Bronchial epithelial cell (primary cell): ENCODE results near the gene WDR4. TPM values are rescaled to one million over a fixed set of nuclear protein-coding genes. Genes with fewer than 3 reads are reported as not detected.
A peak's percentile ranks its signal among the peaks of the same experiment; 100 is the strongest.
"Not testable (repeated sequence)": the region's sequence is repeated elsewhere in the genome, so short reads cannot be mapped to it uniquely, and the experiment has no call there.

ENCODE experiments used
- DNase-seq: peaks from one replicate; pipeline ENCODE4 v3.0.0-alpha.2; 2010; ENCODE audit warnings: low read depth
- FAIRE-seq: peaks from 2 replicates; lab custom pipeline; 2011; peaks lifted over from hg19 to GRCh38; lab: Jason Lieb, UNC
- H3K27me3 ChIP-seq: 2 replicates; pipeline ENCODE4 v1.5.1; 2011; ENCODE audit warnings: low read length; ENCODE audit not compliant: control insufficient read depth, insufficient read depth
- H3K36me3 ChIP-seq: 2 replicates; pipeline ENCODE4 v1.5.1; 2011; ENCODE audit warnings: low read length; ENCODE audit not compliant: control insufficient read depth, insufficient read depth
- H3K4me3 ChIP-seq: 2 replicates; pipeline ENCODE4 v1.5.1; 2011; ENCODE audit warnings: mild to moderate bottlenecking, low read depth, low read length, control low read depth
- total RNA-seq: library from RNA; depleted of rRNA; stranded (reverse); fragments of >200 nt; gene quantifications from 2 replicates; pipeline ENCODE4 v1.2.1, GENCODE V29; 2014
- TF ChIP-seq, protein P1 (sequence below): IDR thresholded peaks from 2 replicates; pipeline ENCODE4 v1.5.1; 2011; ENCODE audit warnings: mild to moderate bottlenecking, moderate library complexity, low read length, control low read depth, inconsistent platforms; ENCODE audit not compliant: insufficient read depth, severe bottlenecking

WDR4 gene
- total RNA-seq, 1 donor from 2014 or later: 28.4 TPM

DNA sequence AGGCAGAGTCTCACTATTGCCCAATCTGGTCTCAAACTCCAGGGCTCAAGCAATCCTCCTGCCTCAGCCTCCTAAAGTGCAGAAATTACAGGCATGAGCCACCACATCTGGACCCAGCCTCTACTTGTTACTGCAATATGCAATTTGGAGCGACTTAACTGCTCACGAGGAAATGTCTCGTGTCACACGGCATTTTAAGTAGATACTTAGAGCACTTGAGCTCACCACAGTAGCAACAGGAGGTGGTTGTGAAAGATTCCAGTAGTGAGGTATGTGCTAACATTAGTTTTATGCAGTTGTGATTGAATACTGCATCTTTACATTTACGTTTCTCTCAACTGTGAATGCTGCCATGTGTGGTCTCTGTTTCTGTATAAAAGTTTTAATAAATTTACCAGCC lies 8.0 kb upstream of the WDR4 start:
- Histone ChIP-seq H3K27me3 (no peaks in the 10 kb centered on the region), H3K36me3 (no peaks in the 10 kb centered on the region), H3K4me3 (no peak overlapping the region)
- TF ChIP-seq, protein P1, sequence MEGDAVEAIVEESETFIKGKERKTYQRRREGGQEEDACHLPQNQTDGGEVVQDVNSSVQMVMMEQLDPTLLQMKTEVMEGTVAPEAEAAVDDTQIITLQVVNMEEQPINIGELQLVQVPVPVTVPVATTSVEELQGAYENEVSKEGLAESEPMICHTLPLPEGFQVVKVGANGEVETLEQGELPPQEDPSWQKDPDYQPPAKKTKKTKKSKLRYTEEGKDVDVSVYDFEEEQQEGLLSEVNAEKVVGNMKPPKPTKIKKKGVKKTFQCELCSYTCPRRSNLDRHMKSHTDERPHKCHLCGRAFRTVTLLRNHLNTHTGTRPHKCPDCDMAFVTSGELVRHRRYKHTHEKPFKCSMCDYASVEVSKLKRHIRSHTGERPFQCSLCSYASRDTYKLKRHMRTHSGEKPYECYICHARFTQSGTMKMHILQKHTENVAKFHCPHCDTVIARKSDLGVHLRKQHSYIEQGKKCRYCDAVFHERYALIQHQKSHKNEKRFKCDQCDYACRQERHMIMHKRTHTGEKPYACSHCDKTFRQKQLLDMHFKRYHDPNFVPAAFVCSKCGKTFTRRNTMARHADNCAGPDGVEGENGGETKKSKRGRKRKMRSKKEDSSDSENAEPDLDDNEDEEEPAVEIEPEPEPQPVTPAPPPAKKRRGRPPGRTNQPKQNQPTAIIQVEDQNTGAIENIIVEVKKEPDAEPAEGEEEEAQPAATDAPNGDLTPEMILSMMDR: no peak
- DNase-seq: no peak
- no peak for FAIRE-seq

DNA sequence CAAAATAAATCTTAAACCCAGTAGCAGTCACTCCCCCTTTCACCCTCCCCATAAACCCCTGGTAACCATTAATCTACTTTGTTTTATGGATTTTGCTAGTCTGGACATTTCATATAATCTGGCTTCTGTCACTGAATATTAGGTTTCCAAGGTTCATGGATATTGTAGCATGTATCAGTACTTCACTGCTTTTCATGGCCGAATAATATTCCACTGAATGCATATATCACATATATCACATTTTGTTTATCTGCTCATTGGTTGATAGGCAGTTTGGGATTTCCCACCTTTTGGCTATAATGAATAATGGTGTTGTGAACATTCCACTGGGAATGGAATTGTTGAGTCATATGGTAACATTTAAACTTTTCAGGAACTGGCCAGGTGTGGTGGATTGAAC lies 4.6 kb upstream of the WDR4 start:
- Histone ChIP-seq H3K36me3 (no peaks in the 10 kb centered on the region), H3K4me3 (no peak overlapping the region), H3K27me3 (no peaks in the 10 kb centered on the region)
- TF ChIP-seq, protein P1: no peak
- DNase-seq (peak; percentile 24), FAIRE-seq (no peak)

DNA sequence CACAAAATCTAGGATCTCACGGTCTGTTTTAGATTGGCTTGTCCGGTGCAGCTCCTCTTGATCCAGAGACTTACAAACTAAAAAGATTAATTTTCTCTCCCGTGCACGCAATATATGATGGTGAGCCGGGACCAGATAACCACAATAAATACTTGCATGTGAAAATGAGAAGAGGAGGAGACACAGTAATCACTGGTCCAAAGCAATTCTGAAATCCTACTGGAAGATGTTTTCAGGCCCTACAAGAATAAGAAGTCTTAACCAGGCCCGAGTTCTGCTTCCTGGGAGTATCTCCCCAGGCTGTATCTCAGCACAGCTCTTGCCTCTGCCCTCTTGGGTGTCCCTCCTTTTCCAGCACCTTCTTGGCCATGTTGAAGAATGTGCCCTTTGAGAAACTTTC lies 1.0 kb upstream of the WDR4 start:
- peaks cover 3% of the 10 kb centered on the region for H3K36me3 ChIP-seq
- FAIRE-seq (no peak), DNase-seq (no peak)
- TF ChIP-seq, protein P1: no peak
- no peak overlapping the region for H3K4me3 ChIP-seq
- no peaks in the 10 kb centered on the region for H3K27me3 ChIP-seq

DNA sequence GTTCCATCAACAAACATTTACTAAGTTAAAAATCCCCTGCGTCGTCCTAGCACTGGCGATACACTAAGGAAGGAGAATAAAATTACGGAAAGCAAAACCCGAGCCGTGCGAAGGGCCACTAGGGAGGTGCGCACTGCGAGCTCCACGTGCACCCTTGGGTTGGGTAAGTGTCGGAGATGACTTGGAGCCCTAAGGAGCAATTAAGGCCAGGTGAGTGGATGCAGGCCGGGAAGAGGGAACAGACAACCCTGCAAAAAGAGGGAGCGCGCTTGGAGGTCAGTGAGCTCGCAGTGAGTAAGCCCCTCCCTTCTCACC lies 704 bp downstream of the WDR4 start:
- TF ChIP-seq, protein P1: no peak
- no peak for FAIRE-seq
- DNase-seq: no peak

DNA sequence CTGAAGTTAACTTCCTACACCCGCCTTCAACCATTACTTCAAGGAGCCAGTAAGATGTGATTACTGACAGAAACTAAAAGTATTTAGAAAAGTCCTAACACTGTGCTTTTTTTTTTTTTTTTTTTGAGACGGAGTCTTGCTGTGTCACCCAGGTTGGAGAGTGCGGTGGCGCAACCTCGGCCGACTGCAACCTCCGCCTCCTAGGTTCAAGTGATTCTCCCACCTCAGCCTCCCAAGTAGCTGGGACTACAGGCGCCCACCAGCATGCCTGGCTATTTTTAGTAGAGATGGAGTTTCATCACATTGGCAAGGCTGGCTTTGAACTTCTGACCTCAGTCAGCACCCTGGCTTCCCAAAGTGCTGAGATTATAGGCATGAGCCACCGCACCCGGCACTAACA lies 3.5 kb downstream of the WDR4 start:
- not testable (repeated sequence) for DNase-seq, H3K4me3 ChIP-seq, H3K27me3 ChIP-seq, FAIRE-seq
- H3K36me3 ChIP-seq: peaks cover 20% of the 10 kb centered on the region

More for the DNA sequence above, 704 bp downstream of the WDR4 start:
- no peaks in the 10 kb centered on the region for H3K27me3 ChIP-seq
- peak overlapping the region; percentile 93 for H3K4me3 ChIP-seq
- peaks cover 6% of the 10 kb centered on the region for H3K36me3 ChIP-seq

DNA sequence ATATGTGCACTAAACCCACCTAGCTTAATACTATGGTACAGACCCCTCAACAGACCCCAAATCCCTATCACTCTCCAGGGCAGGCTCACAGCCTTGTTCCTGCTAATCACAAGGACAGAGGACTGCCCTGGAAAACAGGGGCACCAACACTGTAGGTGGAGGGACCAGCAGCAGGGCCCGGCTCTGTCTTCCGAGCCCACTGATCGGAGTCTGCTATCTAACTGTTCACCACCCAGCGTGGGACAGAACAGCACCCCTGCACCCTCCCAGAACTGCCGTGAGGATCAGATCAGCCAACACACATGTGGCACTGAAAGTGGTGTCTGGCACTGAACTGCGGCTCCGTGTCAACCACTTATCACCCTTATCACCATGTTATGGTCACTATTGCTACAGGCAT lies 6.2 kb downstream of the WDR4 start:
- TF ChIP-seq, protein P1: no peak
- FAIRE-seq (peak; percentile 18), DNase-seq (no peak)
- Histone ChIP-seq H3K36me3 (peaks cover 30% of the 10 kb centered on the region), H3K27me3 (no peaks in the 10 kb centered on the region), H3K4me3 (no peak overlapping the region)

DNA sequence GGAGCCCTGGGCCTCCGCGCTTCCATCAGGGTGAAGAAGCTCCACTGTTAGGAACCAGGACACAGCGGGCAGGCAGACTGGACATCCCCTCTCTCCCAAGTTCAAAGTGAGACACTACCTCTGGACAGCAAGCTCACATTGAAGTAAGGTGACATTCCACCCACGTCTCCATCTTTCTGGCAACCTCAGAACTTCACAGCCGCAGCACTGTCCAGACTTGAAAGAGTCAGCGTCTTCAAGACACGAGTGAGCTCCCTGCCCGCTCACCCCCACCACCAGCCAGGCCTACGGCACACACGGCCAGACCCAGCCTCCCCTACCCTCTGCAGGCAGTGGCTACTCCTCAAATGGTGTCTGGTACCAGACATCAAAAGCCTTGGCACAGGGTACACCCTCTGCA lies 11.1 kb downstream of the WDR4 start:
- Histone ChIP-seq H3K36me3 (peaks cover 40% of the 10 kb centered on the region), H3K27me3 (no peaks in the 10 kb centered on the region), H3K4me3 (no peak overlapping the region)
- DNase-seq (no peak), FAIRE-seq (peak; percentile 28)
- TF ChIP-seq, protein P1: no peak
